Tibial artery (tissue), 4 donors: Measurements from ENCODE around the gene PATJ.
"Not testable (repeated sequence)": the region's sequence is repeated elsewhere in the genome, so short reads cannot be mapped to it uniquely, and the experiment has no call there.

Experiments
- DNase-seq, 2 donors: peaks; one replicate each; pipeline ENCODE4 v3.0.0-alpha.2; 2019
- H3K27ac ChIP-seq, 2 donors: fragments of 200-600 bp; sonication (generic) in 1 of 2; 1 replicate in 1 of 2; 2 replicates in 1 of 2; pipeline ENCODE4 v1.5.1; 2018 to 2019; ENCODE audit warnings: mild to moderate bottlenecking in 1 of 2
- H3K27me3 ChIP-seq, 2 donors: fragments of 200-600 bp; sonication (generic) in 1 of 2; one replicate each; pipeline versions ENCODE4 v1.5.1 to v1.6.0; 2016 to 2019
- H3K36me3 ChIP-seq, 3 donors: fragments of 200-600 bp; sonication (generic) in 2 of 3; one replicate each; pipeline ENCODE4 v1.5.1; 2016 to 2019; ENCODE audit warnings: mild to moderate bottlenecking in 2 of 3
- H3K4me1 ChIP-seq, 4 donors: fragments of 200-600 bp; sonication (generic) in 2 of 4; 1 replicate in 3 of 4; 2 replicates in 1 of 4; pipeline ENCODE4 v1.5.1; 2016 to 2019
- H3K4me3 ChIP-seq, 2 donors: fragments of 200-600 bp; sonication (generic) in 1 of 2; 1 replicate in 1 of 2; 2 replicates in 1 of 2; pipeline ENCODE4 v1.5.1; 2018 to 2019; ENCODE audit warnings: mild to moderate bottlenecking in 2 of 2
- H3K9me3 ChIP-seq, 3 donors: fragments of 200-600 bp; sonication (generic) in 1 of 3; one replicate each; pipeline ENCODE4 v1.5.1; 2016 to 2019
- intact Hi-C: fragments of 100-400 bp; cut with DNase I; formaldehyde crosslinking; loops from one replicate; pipeline ENCODE4 v1.15.0; 2023; ENCODE audit warnings: low total_unique reads
- TF ChIP-seq, protein P1 (sequence below), 2 experiments: fragments of 200-600 bp in 1 of 2; fragments of 450-650 bp in 1 of 2; IDR thresholded peaks; one replicate each; pipeline ENCODE4 v1.5.1; 2017 to 2019; ENCODE audit warnings: antibody characterized with exemption in 2 of 2, mild to moderate bottlenecking in 1 of 2, moderate library complexity in 1 of 2

The PATJ gene, protein sequence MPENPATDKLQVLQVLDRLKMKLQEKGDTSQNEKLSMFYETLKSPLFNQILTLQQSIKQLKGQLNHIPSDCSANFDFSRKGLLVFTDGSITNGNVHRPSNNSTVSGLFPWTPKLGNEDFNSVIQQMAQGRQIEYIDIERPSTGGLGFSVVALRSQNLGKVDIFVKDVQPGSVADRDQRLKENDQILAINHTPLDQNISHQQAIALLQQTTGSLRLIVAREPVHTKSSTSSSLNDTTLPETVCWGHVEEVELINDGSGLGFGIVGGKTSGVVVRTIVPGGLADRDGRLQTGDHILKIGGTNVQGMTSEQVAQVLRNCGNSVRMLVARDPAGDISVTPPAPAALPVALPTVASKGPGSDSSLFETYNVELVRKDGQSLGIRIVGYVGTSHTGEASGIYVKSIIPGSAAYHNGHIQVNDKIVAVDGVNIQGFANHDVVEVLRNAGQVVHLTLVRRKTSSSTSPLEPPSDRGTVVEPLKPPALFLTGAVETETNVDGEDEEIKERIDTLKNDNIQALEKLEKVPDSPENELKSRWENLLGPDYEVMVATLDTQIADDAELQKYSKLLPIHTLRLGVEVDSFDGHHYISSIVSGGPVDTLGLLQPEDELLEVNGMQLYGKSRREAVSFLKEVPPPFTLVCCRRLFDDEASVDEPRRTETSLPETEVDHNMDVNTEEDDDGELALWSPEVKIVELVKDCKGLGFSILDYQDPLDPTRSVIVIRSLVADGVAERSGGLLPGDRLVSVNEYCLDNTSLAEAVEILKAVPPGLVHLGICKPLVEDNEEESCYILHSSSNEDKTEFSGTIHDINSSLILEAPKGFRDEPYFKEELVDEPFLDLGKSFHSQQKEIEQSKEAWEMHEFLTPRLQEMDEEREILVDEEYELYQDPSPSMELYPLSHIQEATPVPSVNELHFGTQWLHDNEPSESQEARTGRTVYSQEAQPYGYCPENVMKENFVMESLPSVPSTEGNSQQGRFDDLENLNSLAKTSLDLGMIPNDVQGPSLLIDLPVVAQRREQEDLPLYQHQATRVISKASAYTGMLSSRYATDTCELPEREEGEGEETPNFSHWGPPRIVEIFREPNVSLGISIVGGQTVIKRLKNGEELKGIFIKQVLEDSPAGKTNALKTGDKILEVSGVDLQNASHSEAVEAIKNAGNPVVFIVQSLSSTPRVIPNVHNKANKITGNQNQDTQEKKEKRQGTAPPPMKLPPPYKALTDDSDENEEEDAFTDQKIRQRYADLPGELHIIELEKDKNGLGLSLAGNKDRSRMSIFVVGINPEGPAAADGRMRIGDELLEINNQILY (N-terminal part only)

DNA sequence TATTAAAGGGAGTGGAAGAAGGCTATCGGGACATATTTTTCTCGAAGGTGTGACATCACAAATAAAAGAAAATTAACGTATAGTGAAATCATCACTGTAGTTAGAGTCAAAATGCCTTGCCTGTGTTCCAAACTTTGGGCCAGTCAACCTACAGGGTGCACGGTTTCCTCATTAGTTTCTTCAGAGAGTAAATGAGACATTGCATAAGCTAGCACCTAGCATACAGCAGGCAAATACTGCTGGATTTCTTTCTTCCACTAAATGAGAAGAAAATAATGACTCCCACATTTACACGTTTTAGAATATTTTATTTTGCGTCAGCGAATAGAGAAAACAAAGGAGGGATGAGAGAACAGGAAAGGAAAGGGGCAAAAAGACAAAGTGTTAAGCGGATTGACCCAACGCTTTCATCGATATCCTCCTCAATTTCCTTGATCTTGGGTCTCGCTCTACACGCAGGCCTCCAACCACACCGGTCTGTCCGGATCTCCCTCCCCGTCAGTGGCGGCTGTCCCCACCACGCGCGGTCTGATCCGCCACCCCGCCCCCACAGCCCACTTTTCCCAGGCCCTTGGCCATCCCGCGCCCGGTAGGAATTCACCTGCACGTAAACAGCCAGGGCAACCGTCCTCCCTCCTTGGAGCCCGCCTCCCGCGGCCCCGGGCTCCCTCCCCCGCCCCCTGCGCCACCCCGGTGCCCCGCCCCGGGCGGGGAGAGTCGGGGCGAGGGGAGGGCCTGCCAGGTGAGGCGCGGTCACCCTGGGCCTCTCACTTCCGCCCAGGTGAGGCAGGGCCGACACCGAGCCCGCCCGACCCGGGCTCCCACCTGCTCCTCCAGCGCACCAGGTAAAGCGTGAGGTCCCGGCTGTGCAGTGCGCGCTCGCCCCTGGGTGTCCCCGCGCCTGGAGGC is at the start of gene PATJ:
TSS of gene PATJ (plus strand) at position 770 of the 909 bp plus-strand sequence. CDS start 20,413 bp downstream, outside the sequence.
- Histone ChIP-seq H3K36me3 (no peaks in the 10 kb centered on the region), H3K9me3 (no peaks in the 10 kb centered on the region), H3K27me3 (no peaks in the 10 kb centered on the region), H3K4me3 (peak within 1 kb of the TSS; percentile 72 to 92), H3K27ac (peak within 1 kb of the TSS; percentile 94 to 99), H3K4me1 (peaks cover 0 to 26% (median 10%) of the 10 kb centered on the region in 4 donors)
- intact Hi-C loops = loop anchor here (5.0 to 10.0 kb wide), 2 partner anchors 113 to 690 kb away; no protein-coding TSS in a partner anchor
- peak; percentile 46 to 77 for DNase-seq
- TF ChIP-seq, protein P1, sequence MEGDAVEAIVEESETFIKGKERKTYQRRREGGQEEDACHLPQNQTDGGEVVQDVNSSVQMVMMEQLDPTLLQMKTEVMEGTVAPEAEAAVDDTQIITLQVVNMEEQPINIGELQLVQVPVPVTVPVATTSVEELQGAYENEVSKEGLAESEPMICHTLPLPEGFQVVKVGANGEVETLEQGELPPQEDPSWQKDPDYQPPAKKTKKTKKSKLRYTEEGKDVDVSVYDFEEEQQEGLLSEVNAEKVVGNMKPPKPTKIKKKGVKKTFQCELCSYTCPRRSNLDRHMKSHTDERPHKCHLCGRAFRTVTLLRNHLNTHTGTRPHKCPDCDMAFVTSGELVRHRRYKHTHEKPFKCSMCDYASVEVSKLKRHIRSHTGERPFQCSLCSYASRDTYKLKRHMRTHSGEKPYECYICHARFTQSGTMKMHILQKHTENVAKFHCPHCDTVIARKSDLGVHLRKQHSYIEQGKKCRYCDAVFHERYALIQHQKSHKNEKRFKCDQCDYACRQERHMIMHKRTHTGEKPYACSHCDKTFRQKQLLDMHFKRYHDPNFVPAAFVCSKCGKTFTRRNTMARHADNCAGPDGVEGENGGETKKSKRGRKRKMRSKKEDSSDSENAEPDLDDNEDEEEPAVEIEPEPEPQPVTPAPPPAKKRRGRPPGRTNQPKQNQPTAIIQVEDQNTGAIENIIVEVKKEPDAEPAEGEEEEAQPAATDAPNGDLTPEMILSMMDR (IDR thresholded peaks at IDR 0.05) = no peak

DNA sequence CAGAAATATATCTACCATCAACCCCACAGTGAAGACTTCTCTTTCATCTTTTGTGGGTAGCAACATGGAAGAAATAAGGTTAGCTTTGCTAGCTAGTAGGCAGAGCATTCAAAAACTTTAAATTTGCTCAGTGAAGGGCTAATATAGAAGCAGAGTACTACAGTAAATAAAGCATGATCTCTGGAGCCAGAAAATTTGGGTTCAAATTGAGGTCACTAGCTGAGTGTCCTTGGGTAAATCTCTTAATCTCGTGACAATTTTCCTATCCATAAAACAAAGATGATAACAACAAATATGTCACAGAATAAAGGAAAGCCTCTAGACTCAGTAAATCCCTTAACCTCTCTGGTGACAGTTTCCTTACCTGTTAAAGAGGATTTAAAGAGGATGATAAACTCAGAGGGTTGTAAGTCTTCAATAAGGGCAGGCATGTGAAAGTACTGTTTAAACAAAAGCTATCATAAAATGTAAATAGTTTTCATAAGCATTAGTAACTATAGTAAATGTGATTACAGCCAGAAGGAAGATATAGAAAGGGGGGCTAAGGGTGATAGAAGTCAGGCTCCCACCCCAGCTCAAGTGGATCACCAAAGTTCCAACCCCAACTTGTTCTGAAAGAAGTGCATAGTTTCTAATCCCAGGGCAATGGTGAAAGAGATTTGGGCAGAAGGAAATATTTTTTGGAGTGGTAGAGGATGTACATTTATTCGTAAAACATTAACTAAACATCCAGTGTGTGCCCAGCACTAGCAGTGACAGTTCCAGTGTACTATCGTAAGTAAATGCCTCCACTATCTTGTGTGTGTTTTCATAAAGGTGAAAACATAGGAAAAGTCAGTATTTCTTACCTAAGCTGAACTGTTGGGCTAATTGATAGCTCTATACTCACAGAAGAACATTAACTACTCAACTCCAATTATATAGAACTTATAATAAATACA is 42.1 kb upstream of the PATJ start:
- TF ChIP-seq, protein P1 (IDR thresholded peaks at IDR 0.05) = no peak
- Histone ChIP-seq H3K27me3 (no peaks in the 10 kb centered on the region), H3K4me1 (no peaks in the 10 kb centered on the region), H3K36me3 (peaks cover 41 to 74% (median 41%) of the 10 kb centered on the region in 3 donors), H3K27ac (no peak overlapping the region), H3K4me3 (no peak overlapping the region), H3K9me3 (no peaks in the 10 kb centered on the region)
- intact Hi-C loops = no loop called here
- DNase-seq = no peak

DNA sequence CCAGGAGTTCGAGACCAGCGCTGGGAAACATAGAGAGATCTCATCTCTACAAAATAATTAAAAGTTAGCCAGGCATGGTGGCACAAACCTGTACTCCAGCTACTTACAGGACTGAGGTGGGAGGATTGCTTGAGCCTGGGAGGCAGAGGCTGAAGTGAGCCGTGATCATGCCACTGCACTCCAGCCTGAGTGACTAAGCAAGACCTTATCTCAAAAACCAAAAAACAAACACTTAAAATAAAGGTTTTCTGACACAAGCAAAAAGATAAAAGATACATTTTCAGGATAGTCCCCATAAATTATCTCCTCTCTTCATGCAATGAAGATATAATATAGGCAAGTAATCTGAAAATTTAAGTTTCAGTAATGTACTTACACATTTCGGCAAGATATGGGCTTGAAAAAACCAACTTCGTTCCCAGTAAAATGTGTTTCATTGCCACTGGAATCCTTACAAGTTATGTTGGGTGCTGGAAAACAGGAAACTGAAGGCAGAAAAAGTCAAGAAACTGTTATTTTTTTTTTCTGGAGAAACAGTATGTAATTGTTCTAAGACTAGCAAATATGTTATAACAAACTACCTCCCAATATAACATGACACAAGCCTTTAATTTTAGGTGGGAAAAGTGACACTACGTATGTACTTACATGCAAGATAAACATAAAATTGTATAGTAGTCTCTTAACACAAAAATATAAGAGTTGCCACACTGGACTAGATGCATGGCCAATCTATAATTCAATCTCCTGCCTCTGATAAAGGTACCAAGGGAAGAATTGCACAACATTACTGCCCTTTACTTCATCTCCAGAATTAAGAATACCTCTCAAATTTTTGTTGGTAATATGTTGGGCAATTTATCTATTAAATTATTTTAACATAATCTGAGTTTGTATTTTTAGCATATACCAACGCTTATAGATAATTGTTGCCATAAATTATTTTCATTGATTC is 33.0 kb upstream of the PATJ start:
- peaks cover 0 to 11% (median 0%) of the 10 kb centered on the region in 4 donors for H3K4me1 ChIP-seq
- peaks cover 30 to 50% (median 34%) of the 10 kb centered on the region in 3 donors for H3K36me3 ChIP-seq
- H3K4me3 ChIP-seq = no peak overlapping the region
- no peak for DNase-seq
- peak overlapping the region in 1 of 2 donors; percentile 17 for H3K27ac ChIP-seq
- H3K27me3 ChIP-seq = no peaks in the 10 kb centered on the region
- no peaks in the 10 kb centered on the region for H3K9me3 ChIP-seq
- TF ChIP-seq, protein P1 (IDR thresholded peaks at IDR 0.05) = no peak
- intact Hi-C loops = no loop called here

DNA sequence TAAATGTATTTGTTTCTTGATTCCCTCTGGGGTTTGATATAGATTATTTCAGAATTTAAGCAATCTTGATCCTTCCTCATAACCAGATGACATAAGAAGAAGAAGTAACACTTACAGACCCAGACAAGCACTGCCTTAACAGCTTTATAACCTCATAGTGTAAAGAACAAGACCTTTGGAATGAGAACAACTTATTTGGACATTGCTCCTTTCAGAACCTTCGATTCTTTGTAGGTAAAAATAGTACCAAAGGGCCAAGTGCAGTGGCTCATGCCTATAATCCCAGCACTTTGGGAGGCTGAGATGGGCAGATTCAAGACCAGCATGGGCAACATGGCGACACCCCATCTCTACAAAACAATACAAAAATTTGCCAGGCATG is 32.4 kb upstream of the PATJ start:
- TF ChIP-seq, protein P1 (IDR thresholded peaks at IDR 0.05) = no peak
- H3K36me3 ChIP-seq = peaks cover 27 to 44% (median 30%) of the 10 kb centered on the region in 3 donors
- H3K4me1 ChIP-seq = peaks cover 0 to 11% (median 0%) of the 10 kb centered on the region in 4 donors
- intact Hi-C loops = no loop called here
- no peak overlapping the region for H3K4me3 ChIP-seq
- peak overlapping the region in 1 of 2 donors; percentile 17 for H3K27ac ChIP-seq
- H3K27me3 ChIP-seq = no peaks in the 10 kb centered on the region
- no peak for DNase-seq
- H3K9me3 ChIP-seq = no peaks in the 10 kb centered on the region

DNA sequence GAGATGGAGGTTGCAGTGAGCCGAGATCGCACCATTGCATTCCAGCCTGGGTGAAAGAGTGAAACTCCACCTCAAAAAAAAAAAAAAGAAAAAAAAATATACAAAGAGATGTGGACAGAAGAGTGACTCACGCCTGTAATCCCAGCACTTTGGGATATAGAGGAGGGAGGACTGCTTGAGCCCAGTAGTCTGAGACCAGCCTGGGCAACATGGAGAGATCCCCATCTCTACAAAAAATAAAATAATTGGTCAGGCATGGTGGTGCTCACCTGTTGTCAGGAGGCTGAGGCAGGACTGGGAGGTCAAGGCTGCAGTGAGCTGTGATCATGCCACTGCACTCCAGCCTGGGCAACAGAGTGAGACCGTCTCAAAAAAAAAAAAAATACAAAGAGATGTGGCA is 31.0 kb upstream of the PATJ start:
- H3K27me3 ChIP-seq, DNase-seq, H3K4me3 ChIP-seq, H3K9me3 ChIP-seq, H3K27ac ChIP-seq, intact Hi-C loops: not testable (repeated sequence)
- peaks cover 0 to 11% (median 0%) of the 10 kb centered on the region in 4 donors for H3K4me1 ChIP-seq
- H3K36me3 ChIP-seq = peaks cover 19 to 30% (median 30%) of the 10 kb centered on the region in 3 donors
